ENCODE results near the gene PDE1A. TPM values are rescaled to one million over a fixed set of nuclear protein-coding genes. Genes with fewer than 3 reads are reported as not detected.

Gene PDE1A
- total RNA-seq, 1 experiment from 2014 or later = 3.1 TPM

GRCh38 chr2:182444806-182445205, 18.0 kb upstream of the PDE1A start:
- H3K4me1 ChIP-seq (ENCODE audit: insufficient read depth, low read length, poor library complexity, severe bottlenecking) = no peaks in the 10 kb centered on the region
- intact Hi-C loops (cut with micrococcal nuclease; ENCODE audit: unreplicated experiment) = no loop called here
- no peak for TF ChIP-seq EZH2 (IDR thresholded peaks at IDR 0.05; ENCODE audit: borderline replicate concordance, low read depth, low read length, poor library complexity, severe bottlenecking)
- no peak for TF ChIP-seq CTCF (conservative IDR thresholded peaks at IDR 0.05; ENCODE audit: low read depth, low read length)
- BruUV-seq (replicated peaks) = no TSS peak
- no peaks in the 10 kb centered on the region for H3K27me3 ChIP-seq (replicated peaks; ENCODE audit: insufficient read depth, low read depth, low read length, poor library complexity)
- H3K36me3 ChIP-seq (ENCODE audit: insufficient read depth, low read length, poor library complexity, severe bottlenecking) = no peaks in the 10 kb centered on the region
- H3K4me3 ChIP-seq (ENCODE audit: low read depth, low read length, poor library complexity, severe bottlenecking) = no peak overlapping the region
- ChIA-PET POLR2A (ENCODE audit: low non-redundant PET) (no interaction called here), CTCF (no interaction called here)
- DNase-seq (ENCODE audit: low spot score) = no peak
- H3K27ac ChIP-seq (ENCODE audit: low read depth, low read length, poor library complexity, severe bottlenecking) = no peak overlapping the region
- H3K9me3 ChIP-seq (ENCODE audit: low read depth, low read length, poor library complexity, severe bottlenecking) = no peaks in the 10 kb centered on the region

- H3K27ac ChIP-seq (ENCODE audit: low read depth, low read length, poor library complexity, severe bottlenecking) = no peak overlapping the region
- ChIA-PET CTCF (no interaction called here), POLR2A (ENCODE audit: low non-redundant PET) (no interaction called here)
- H3K4me1 ChIP-seq (ENCODE audit: insufficient read depth, low read length, poor library complexity, severe bottlenecking) = no peaks in the 10 kb centered on the region
- no TSS peak for BruUV-seq (replicated peaks)
- intact Hi-C loops (cut with micrococcal nuclease; ENCODE audit: unreplicated experiment) = no loop called here
- no peak for TF ChIP-seq EZH2 (IDR thresholded peaks at IDR 0.05; ENCODE audit: borderline replicate concordance, low read depth, low read length, poor library complexity, severe bottlenecking)
- no peak for TF ChIP-seq CTCF (conservative IDR thresholded peaks at IDR 0.05; ENCODE audit: low read depth, low read length)
- DNase-seq (ENCODE audit: low spot score) = no peak
- H3K27me3 ChIP-seq (replicated peaks; ENCODE audit: insufficient read depth, low read depth, low read length, poor library complexity) = no peaks in the 10 kb centered on the region
- no peaks in the 10 kb centered on the region for H3K9me3 ChIP-seq (ENCODE audit: low read depth, low read length, poor library complexity, severe bottlenecking)
- H3K4me3 ChIP-seq (ENCODE audit: low read depth, low read length, poor library complexity, severe bottlenecking) = no peak overlapping the region
- no peaks in the 10 kb centered on the region for H3K36me3 ChIP-seq (ENCODE audit: insufficient read depth, low read length, poor library complexity, severe bottlenecking)
Observed at GRCh38 chr2:182444170-182444569, 17.3 kb upstream of the PDE1A start.

GRCh38 chr2:182436252-182436651, 9.4 kb upstream of the PDE1A start:
- ChIA-PET POLR2A (ENCODE audit: low non-redundant PET) (no interaction called here), CTCF (interaction anchor here (0.6 kb wide), 1 partner anchor 497 kb away, joined by 3 read pairs; no protein-coding TSS in a partner anchor)
- Histone ChIP-seq H3K9me3 (ENCODE audit: low read depth, low read length, poor library complexity, severe bottlenecking) (no peaks in the 10 kb centered on the region), H3K4me1 (ENCODE audit: insufficient read depth, low read length, poor library complexity, severe bottlenecking) (peaks cover 15% of the 10 kb centered on the region), H3K4me3 (ENCODE audit: low read depth, low read length, poor library complexity, severe bottlenecking) (no peak overlapping the region), H3K36me3 (ENCODE audit: insufficient read depth, low read length, poor library complexity, severe bottlenecking) (no peaks in the 10 kb centered on the region), H3K27me3 (replicated peaks; ENCODE audit: insufficient read depth, low read depth, low read length, poor library complexity) (no peaks in the 10 kb centered on the region), H3K27ac (ENCODE audit: low read depth, low read length, poor library complexity, severe bottlenecking) (no peak overlapping the region)
- no peak for TF ChIP-seq EZH2 (IDR thresholded peaks at IDR 0.05; ENCODE audit: borderline replicate concordance, low read depth, low read length, poor library complexity, severe bottlenecking)
- TF ChIP-seq CTCF (conservative IDR thresholded peaks at IDR 0.05; ENCODE audit: low read depth, low read length) = no peak
- BruUV-seq (replicated peaks) = no TSS peak
- intact Hi-C loops (cut with micrococcal nuclease; ENCODE audit: unreplicated experiment) = no loop called here
- DNase-seq (ENCODE audit: low spot score) = no peak
